Activated CD4-positive, alpha-beta T cell treated with anti-CD3 and anti-CD28 coated beads, Interleukin-2, amount 50 U/mL, for 4 hours (primary cell): ENCODE data around the gene KRTAP1-4.
"Not testable (repeated sequence)": the region's sequence is repeated elsewhere in the genome, so short reads cannot be mapped to it uniquely, and the experiment has no call there.

Experiments
- DNase-seq, 2 experiments: peaks; one replicate each; pipeline ENCODE4 v3.0.0-alpha.2; 2020

KRTAP1-4 gene, protein sequence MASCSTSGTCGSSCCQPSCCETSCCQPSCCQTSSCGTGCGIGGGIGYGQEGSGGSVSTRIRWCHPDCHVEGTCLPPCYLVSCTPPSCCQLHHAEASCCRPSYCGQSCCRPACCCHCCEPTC

DNA sequence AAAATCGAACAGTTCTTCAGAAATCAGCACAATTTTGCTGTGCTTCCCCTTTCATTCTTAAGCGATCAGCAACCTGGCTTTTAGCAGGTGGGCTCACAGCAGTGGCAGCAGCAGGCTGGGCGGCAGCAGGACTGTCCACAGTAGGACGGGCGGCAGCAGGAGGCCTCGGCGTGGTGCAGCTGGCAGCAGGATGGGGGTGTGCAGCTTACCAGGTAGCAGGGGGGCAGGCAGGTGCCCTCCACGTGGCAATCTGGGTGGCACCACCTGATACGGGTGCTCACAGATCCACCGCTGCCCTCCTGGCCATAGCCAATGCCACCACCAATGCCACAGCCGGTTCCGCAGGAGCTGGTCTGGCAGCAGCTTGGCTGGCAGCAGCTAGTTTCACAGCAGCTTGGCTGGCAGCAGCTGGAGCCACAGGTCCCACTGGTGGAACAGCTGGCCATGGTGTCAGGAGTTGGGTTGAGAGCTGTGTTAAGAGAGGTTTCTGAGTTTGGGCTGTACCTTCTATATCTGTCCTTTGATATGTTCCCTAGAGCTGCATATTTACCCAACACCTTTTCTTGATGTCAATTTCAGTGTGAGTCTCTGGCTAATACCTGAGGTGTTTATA lies at the start of gene KRTAP1-4:
KRTAP1-4 (minus strand) TSS at position 563 of the 613 bp plus-strand sequence; CDS start at position 446, 117 bp downstream.
- DNase-seq, result no peak

- DNase-seq, result no peak
Observed at GRCh38 chr17:41076788-41077187, 46.8 kb upstream of the KRTAP1-4 start.

GRCh38 chr17:41073676-41074075 lies 43.7 kb upstream of the KRTAP1-4 start:
- DNase-seq, result no peak

- no peak for DNase-seq
Observed at GRCh38 chr17:41071606-41072360, 41.8 kb upstream of the KRTAP1-4 start.

- no peak for DNase-seq
Observed at GRCh38 chr17:41069031-41069430, 39.0 kb upstream of the KRTAP1-4 start.

- DNase-seq, result no peak
Observed at GRCh38 chr17:41067281-41067680, 37.3 kb upstream of the KRTAP1-4 start.

GRCh38 chr17:41065829-41066624 lies 36.0 kb upstream of the KRTAP1-4 start, which contains the start of gene KRTAP2-4:
Gene KRTAP2-4, minus strand, starts transcription at chr17:41065879. Its CDS starts 34 bp downstream, at chr17:41065845.
- no peak for DNase-seq

- not testable (repeated sequence) for DNase-seq
Observed at GRCh38 chr17:41065016-41065689, 35.2 kb upstream of the KRTAP1-4 start.

GRCh38 chr17:41064301-41064700 lies 34.3 kb upstream of the KRTAP1-4 start:
- no peak for DNase-seq

DNA sequence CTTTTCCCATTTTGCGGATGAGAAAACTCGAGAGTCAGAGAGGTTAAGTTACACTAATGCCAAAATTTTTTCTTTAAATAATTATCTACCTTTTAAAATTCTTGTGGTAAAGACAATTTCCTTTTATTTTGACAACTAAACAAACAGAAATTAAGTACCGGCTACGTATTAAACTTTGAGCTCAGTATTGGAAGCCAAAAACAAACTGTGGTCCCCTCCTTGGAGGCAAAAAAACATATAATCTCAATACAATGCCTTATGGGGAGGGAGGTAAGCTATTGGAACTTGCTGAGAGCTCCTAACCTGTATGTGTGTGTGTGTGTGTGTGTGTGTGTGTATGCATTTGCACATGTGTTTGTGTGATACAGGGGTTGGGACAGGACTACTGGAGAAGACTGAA lies 33.5 kb upstream of the KRTAP1-4 start:
- no peak for DNase-seq

- no peak for DNase-seq
Observed at GRCh38 chr17:41061964-41062363, 32.0 kb upstream of the KRTAP1-4 start.

DNA sequence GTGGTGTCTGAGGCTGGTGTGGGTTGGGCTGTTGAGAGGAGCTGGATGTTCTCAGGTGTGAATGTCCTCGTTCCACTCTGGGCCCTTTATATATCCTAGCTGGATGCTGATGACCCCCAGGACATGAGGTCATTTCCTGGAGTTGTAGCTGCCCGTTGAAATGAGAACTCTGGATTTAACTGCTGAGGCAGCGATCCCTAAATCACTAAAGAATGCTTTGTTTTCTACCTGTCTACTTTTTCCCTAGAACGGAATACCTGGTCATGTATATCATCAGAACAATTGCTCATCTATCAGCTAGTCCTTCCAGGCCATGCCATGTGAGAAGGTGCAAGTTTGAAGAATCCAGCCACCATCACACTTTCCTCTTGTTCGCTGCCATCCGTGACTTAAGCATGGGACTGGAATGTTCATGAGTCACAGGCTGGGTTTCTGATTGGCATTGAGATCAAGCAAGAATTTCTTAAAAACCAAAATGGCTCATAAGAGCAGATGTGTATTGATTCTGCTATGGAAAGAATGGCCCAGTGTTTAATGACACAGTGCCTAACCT lies 30.1 kb upstream of the KRTAP1-4 start, which contains the start of gene KRTAP2-3:
KRTAP2-3 (minus strand) TSS at position 63 of the 553 bp plus-strand sequence. CDS start 64 bp downstream, outside the sequence.
- no peak for DNase-seq

GRCh38 chr17:41059276-41060051 lies 29.5 kb upstream of the KRTAP1-4 start:
- DNase-seq, result not testable (repeated sequence)

- no peak for DNase-seq
Observed at GRCh38 chr17:41058741-41059140, 28.7 kb upstream of the KRTAP1-4 start.

DNA sequence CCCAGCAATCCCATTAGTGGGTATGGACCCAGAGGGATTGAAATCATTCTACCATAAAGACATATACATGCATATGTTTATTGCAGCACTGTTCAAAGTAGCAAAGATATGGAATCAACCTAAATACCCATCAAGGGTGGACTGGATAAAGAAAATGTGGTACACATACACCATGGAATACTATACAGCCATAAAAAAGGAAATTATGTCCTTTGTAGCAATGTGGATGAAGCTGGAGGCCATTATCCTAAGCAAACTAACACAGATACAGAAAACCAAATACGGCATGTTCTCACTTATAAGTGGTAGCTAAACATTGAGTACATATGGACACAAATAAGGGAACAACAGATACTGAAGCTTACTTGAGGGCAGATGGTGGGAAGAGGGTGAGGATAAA lies 27.6 kb upstream of the KRTAP1-4 start:
- DNase-seq, result no peak

DNA sequence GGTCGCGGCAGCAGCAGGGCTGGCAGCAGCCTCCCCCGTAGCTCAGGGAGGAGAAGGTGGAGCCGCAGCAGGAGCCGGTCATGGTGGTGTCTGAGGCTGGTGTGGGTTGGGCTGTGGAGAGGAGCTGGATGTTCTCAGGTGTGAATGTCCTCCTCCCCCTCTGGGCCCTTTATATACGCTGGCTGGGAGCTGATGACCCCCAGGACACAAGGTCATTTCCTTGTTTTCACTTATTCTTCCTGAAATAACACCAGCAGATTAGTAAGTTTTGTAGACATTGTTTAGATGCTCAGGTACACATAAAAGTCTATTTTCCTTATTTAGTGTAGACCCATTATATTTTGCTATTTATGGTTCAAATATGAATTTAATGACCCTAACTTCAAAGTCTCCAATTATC lies 25.1 kb upstream of the KRTAP1-4 start, which contains the start of gene KRTAP2-2:
KRTAP2-2 (minus strand) TSS at position 101 of the 400 bp plus-strand sequence; CDS start at position 82, 19 bp downstream.
- DNase-seq, result not testable (repeated sequence)

GRCh38 chr17:41054556-41054955 lies 24.6 kb upstream of the KRTAP1-4 start:
- DNase-seq, result not testable (repeated sequence)

- DNase-seq, result no peak
Observed at GRCh38 chr17:41054025-41054424, 24.0 kb upstream of the KRTAP1-4 start.

DNA sequence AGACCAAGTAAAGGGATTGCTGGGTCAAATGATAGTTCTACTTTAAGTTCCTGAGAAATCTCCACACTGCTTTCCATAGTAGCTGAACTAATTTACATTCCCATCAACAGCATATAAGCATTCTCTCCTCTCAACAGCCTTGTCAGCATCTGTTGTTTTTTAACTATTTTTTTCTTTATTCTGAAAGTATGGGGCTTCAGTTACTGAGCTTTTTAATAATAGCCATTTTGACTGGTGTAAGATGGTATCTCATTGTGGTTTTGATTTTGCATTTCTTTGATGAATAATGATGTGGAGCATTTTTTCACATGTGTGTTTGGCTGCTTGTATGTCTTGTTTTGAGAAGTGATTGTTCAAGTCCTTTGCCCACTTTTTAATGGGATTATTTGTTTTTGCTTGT lies 22.6 kb upstream of the KRTAP1-4 start:
- no peak for DNase-seq

DNA sequence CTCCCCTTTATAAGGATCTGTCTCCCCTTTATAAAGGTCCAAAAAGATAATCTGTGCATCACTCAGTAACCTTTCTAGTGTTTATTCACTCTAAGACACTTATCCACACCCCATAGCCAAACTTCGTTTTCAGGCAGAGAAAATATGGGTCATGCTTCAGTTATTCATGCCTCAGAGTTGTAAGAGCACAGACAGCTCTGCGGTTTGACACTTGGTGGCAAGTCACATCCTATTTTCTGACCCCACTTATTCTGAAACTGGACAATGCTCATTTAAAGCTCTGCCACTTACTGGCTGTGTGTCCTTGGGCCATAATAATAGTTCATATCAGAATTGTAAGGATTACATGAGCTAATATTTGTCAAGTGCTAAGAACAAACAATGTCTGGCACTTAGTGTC lies 19.1 kb upstream of the KRTAP1-4 start:
- DNase-seq, result no peak

GRCh38 chr17:41048441-41048840 lies 18.4 kb upstream of the KRTAP1-4 start:
- DNase-seq, result no peak
